Erythroblast (primary cell): Measurements from ENCODE around the gene AMER2.

ENCODE experiments used
- DNase-seq, 2 experiments: peaks; one replicate each; lab custom pipeline; 2025; lab: John Stamatoyannopoulos, UW
- GATA1 ChIP-seq: IDR thresholded peaks from 2 replicates; pipeline ENCODE4 v1.6.1; 2011; ENCODE audit warnings: low read depth, mild to moderate bottlenecking, control low read depth, low read length, moderate library complexity
- POLR2A ChIP-seq: IDR thresholded peaks from 2 replicates; pipeline ENCODE4 v1.6.1; 2011; ENCODE audit warnings: mild to moderate bottlenecking, low read length

The AMER2 gene

GRCh38 chr13:25153736-25154135 lies 18.4 kb downstream of the AMER2 start:
- TF ChIP-seq POLR2A (no peak), GATA1 (no peak)
- DNase-seq = no peak

- no peak for TF ChIP-seq GATA1
- TF ChIP-seq POLR2A = no peak
- no peak for DNase-seq
These were observed 20.4 kb downstream of the AMER2 start for GRCh38 chr13:25151626-25152195.

- TF ChIP-seq POLR2A (no peak), GATA1 (no peak)
- DNase-seq = no peak
These were observed 22.4 kb downstream of the AMER2 start for GRCh38 chr13:25149711-25150110.

- TF ChIP-seq GATA1 (no peak), POLR2A (no peak)
- DNase-seq = no peak
These were observed 23.7 kb downstream of the AMER2 start for GRCh38 chr13:25148402-25148771.

GRCh38 chr13:25147638-25148401 lies 24.3 kb downstream of the AMER2 start:
- no peak for TF ChIP-seq POLR2A
- no peak for TF ChIP-seq GATA1
- DNase-seq = no peak

GRCh38 chr13:25143706-25144105 lies 28.4 kb downstream of the AMER2 start:
- DNase-seq = no peak
- TF ChIP-seq POLR2A (no peak), GATA1 (no peak)

GRCh38 chr13:25141042-25141441 lies 31.0 kb downstream of the AMER2 start:
- no peak for TF ChIP-seq POLR2A
- TF ChIP-seq GATA1 = no peak
- no peak for DNase-seq

- TF ChIP-seq POLR2A (no peak), GATA1 (no peak)
- DNase-seq = no peak
These were observed 34.3 kb downstream of the AMER2 start for GRCh38 chr13:25137788-25138115.

- TF ChIP-seq GATA1 = no peak
- TF ChIP-seq POLR2A = no peak
These were observed 35.0 kb downstream of the AMER2 start for GRCh38 chr13:25136880-25137787.

GRCh38 chr13:25135896-25136295 lies 36.2 kb downstream of the AMER2 start:
- DNase-seq = no peak
- no peak for TF ChIP-seq GATA1
- no peak for TF ChIP-seq POLR2A

More at GRCh38 chr13:25136880-25137787, 35.0 kb downstream of the AMER2 start:
- no peak for DNase-seq

- TF ChIP-seq GATA1 = no peak
- TF ChIP-seq POLR2A = no peak
- no peak for DNase-seq
These were observed 39.2 kb downstream of the AMER2 start for GRCh38 chr13:25132751-25133390.

GRCh38 chr13:25131881-25132420 lies 40.1 kb downstream of the AMER2 start:
- DNase-seq = no peak
- TF ChIP-seq GATA1 = no peak
- TF ChIP-seq POLR2A = no peak

- DNase-seq = no peak
- no peak for TF ChIP-seq POLR2A
- no peak for TF ChIP-seq GATA1
These were observed 41.1 kb downstream of the AMER2 start for GRCh38 chr13:25130944-25131343.

- no peak for DNase-seq
- TF ChIP-seq POLR2A (no peak), GATA1 (no peak)
These were observed 53.6 kb downstream of the AMER2 start for GRCh38 chr13:25118378-25118905.
